Measurements from ENCODE around the gene RHEBL1.

Gene RHEBL1

DNA sequence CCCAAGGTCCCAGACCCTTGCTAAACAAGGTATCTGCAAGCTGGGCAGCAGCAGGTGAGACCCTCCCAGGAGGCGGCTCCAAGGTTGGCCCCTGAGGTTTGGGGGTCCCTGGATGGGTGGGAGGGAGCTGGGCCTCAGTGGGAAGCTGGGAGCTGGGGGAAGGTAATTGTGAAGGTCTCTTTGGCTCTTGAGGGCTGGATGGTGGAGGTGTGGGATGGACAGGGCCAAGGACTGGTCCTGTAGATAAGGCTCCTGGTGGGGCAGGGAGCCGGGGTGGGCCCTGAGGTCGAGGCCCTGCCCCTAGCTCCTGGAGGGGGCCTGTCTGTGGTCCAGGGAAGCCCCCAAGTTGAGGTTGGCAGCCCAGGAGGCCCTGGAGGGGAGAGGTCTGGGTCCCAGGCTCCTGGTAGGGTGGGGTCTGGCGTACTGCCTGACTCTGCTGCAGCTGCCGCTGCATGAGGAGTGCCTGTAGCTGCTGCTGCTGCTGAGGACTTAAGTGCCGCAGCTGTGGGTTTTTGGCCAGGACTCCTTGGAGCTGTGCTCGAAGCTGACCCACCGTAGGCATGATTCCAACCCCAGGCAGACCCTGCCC is 38.1 kb downstream of the RHEBL1 start:
- no peak overlapping the region for H3K4me3 ChIP-seq (ENCODE audit: control insufficient read depth, low read depth, low read length)
- TF ChIP-seq, protein P1, sequence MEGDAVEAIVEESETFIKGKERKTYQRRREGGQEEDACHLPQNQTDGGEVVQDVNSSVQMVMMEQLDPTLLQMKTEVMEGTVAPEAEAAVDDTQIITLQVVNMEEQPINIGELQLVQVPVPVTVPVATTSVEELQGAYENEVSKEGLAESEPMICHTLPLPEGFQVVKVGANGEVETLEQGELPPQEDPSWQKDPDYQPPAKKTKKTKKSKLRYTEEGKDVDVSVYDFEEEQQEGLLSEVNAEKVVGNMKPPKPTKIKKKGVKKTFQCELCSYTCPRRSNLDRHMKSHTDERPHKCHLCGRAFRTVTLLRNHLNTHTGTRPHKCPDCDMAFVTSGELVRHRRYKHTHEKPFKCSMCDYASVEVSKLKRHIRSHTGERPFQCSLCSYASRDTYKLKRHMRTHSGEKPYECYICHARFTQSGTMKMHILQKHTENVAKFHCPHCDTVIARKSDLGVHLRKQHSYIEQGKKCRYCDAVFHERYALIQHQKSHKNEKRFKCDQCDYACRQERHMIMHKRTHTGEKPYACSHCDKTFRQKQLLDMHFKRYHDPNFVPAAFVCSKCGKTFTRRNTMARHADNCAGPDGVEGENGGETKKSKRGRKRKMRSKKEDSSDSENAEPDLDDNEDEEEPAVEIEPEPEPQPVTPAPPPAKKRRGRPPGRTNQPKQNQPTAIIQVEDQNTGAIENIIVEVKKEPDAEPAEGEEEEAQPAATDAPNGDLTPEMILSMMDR (conservative IDR thresholded peaks at IDR 0.05; ENCODE audit: control insufficient read depth, insufficient read depth, low read depth, low read length) = no peak
- no peak for DNase-seq (ENCODE audit: low read depth)

DNA sequence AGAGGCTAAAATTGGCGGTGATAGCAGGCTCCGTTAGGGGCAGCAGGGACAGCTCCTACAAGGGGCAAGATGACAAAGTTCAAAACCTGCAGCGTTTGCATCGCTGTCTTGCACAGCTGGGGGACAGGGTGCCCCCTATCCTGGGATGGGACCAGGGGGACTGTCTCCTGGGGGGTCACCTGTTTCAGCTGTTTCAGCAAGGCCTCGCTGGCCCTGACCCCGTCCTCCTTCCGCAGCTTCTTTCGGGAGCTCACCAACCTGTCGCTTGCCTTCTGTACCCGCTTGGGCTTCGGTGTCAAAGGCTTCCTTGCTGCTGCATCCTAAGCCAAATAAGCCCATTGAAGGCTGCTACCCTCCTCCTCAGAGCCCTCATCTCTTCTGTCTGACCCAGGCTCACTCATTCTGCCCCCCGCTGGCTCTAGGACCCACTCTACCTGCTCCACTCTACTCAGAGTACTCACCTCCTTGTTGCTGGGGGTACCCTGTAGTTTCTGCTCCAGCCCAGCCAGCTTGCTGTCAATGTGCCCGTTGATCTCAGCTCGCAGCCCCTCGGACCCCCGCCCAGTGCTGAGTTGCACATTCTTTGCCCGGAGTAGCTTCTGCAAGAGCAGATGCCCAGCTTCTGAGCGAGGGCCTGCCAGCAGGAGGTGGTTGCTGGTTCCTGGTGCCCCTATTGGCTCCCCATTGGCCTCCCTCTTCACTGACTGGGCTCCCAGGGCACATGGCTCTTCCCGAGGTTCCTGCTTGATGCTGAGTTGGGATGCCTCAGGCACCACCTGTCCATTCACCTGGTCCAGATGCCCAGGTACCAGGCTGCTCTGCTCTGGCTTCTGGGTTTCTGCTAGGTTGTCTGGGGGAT is 38.8 kb downstream of the RHEBL1 start:
- no peak for DNase-seq (ENCODE audit: low read depth)

DNA sequence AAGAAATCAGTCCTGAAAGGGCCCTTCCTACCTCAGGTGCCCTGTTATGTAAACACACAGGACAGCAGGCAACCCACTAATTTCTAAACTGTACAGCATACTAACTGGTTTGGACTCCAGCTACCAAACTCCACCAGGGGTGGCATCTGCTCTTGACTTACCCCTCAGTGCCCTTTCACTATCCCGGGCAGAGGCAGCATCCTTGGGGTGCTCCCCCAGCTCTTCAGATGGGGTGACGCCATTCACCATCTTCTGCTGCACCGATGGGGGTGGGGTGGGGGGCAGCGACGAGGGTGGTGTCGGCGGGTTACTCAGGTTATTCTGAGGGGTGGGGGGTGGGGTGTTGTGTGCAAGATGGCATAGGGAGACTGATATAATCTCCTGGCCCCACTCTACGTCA is 39.7 kb downstream of the RHEBL1 start:
- no peak overlapping the region for H3K4me3 ChIP-seq (ENCODE audit: control insufficient read depth, low read depth, low read length)
- TF ChIP-seq, protein P1 (conservative IDR thresholded peaks at IDR 0.05; ENCODE audit: control insufficient read depth, insufficient read depth, low read depth, low read length) = no peak
- DNase-seq (ENCODE audit: low read depth) = no peak

More for the DNA sequence above, 38.8 kb downstream of the RHEBL1 start:
- no peak overlapping the region for H3K4me3 ChIP-seq (ENCODE audit: control insufficient read depth, low read depth, low read length)
- TF ChIP-seq, protein P1 (conservative IDR thresholded peaks at IDR 0.05; ENCODE audit: control insufficient read depth, insufficient read depth, low read depth, low read length) = no peak

DNA sequence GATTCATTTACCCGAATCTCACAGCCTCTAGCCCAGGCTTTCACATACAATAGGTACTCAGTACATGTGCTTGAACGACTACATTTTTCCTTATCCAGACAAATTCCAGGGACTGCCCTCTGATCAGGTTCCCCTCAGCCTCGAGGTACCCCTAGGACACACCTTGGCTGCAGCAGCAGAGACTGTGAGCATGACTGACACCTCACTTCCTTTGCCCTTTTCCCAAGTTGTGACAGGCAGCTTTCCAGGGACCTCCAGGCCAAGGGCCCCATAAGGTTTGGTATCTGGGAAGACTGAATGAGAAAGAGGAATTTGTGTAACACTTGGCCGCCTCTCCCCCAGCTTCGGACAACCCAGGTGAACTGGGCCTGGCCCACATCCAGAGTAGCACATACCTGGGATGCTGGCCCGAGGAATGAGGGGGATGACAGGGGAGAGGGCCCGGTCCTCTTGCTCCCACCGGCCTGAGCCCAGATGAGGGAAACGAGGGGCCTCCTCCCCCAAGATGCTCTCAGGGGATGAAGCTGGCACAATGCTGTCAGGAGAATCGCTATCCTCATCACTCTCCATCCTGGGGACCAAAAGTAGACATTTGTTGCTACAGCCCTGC is 41.0 kb downstream of the RHEBL1 start:
- DNase-seq (ENCODE audit: low read depth) = no peak
- TF ChIP-seq, protein P1 (conservative IDR thresholded peaks at IDR 0.05; ENCODE audit: control insufficient read depth, insufficient read depth, low read depth, low read length) = no peak

DNA sequence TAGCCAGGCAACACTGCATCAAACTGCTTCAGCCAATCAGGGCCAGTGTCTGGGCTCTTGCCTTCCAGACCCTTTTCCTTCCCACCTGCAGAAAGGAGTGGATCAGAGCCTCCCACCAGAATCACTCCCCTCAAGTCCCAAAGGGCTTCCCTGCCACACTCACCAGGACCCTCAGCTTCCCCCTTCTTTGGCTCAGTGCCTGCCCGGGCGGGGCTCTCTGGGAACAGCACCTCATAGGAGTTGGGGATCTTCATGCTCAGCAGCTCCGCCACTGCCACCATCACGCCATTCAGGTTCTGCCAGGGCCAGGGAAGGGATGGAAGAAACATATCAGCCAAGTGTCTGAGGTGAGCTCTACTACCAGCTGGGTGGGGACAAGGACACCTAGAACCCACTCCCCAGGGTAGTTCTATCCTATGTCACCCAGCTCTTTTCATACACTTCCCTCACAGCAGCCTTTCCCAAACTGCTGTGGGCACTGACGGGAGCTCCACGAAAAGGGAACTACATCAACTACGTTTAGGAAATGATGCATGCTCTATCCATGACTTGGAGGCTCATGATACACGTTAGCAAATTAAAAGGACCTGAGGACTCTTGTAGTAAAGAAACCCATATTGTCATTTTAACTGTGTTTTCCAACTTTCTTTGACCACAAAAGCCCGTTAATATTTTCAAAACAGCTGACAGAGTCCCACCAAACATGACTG is 41.8 kb downstream of the RHEBL1 start:
- TF ChIP-seq, protein P1 (conservative IDR thresholded peaks at IDR 0.05; ENCODE audit: control insufficient read depth, insufficient read depth, low read depth, low read length) = no peak
- no peak for DNase-seq (ENCODE audit: low read depth)

More for the DNA sequence above, 41.0 kb downstream of the RHEBL1 start:
- H3K4me3 ChIP-seq (ENCODE audit: control insufficient read depth, low read depth, low read length) = no peak overlapping the region

DNA sequence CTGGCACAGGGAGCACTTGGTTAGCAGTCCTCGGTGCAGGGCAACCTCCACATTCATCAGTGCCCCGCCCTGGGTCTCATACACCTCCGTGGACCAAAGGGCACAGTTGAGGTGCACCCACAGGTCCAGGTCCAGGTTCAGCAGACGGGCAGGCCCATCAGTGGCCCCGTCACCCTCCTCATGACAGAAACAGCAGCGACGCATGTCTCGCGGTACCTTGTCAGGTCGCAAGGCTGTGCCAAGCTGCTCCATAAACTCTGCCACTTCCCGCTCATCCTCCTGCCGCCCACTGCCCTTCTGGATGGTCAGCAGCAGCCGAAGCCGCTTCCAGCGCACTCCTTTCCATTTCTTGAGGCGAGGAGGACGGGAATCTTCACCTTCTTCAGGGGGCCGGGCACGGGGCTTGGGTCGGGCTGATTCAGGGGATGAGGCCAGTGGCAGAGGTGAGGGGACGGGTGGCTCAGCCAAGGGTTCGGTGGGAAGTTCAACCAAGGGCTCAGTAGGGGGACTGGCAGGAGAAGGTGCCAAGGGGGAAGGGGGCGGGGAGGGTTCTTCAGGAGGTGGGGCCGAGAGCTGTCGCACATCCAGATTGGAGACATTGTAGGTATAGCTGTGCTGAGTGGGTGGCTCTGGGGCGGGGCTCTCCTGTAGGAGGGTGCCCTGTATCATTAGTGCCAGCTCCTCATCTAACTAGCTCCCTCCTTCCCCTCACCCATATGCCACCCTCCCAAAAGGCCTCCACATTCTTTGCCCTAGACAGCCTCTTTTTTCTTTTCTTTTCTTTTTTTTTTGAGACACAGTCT is 42.9 kb downstream of the RHEBL1 start:
- H3K4me3 ChIP-seq (ENCODE audit: control insufficient read depth, low read depth, low read length) = no peak overlapping the region
- no peak for DNase-seq (ENCODE audit: low read depth)
- TF ChIP-seq, protein P1 (conservative IDR thresholded peaks at IDR 0.05; ENCODE audit: control insufficient read depth, insufficient read depth, low read depth, low read length) = no peak

More for the DNA sequence above, 41.8 kb downstream of the RHEBL1 start:
- no peak overlapping the region for H3K4me3 ChIP-seq (ENCODE audit: control insufficient read depth, low read depth, low read length)
